GM18868 (cell line): Measurements from ENCODE around the gene MBNL1.

ENCODE experiments used
- ATAC-seq: cut with Tn5 transposase; IDR thresholded peaks from one replicate; pipeline ENCODE4 v1.9.1; 2021; ENCODE audit warnings: mild to moderate bottlenecking, moderate library complexity; ENCODE audit not compliant: unreplicated experiment

Gene MBNL1

DNA sequence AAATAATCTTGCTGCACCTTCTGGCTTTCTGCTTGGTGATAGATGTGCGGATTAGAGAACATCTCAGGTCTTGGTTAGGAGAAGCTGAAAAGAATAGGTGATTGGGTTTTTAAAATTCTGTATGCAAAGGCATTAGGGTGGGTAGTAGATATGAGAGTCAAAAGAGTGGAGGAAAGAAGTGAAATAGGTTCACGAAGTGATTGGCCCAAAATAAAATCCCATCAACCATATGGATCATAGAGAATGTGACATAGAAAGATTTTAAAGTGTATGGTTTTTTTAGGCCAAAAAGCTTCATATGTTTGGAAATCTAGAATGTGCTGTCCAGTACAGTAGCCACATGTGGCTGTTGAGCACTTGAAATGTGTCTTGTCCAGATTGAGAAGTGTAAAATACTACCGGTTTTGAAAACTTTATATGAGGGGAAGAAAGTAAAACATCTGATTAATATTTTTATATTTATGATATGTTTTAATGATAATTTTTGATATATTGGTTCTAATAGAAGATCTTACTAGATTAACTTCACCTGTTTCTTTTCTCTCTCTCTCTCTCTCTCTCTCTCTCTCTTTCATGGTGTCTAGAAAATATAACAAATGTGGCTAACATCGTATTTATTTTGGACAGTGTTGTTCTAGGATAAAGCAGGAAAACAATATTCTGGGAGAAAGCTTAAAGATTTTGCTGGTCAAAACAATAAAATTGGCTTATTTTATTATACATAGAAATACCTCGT is 2.9 kb downstream of the MBNL1 start:
- no peak for ATAC-seq

DNA sequence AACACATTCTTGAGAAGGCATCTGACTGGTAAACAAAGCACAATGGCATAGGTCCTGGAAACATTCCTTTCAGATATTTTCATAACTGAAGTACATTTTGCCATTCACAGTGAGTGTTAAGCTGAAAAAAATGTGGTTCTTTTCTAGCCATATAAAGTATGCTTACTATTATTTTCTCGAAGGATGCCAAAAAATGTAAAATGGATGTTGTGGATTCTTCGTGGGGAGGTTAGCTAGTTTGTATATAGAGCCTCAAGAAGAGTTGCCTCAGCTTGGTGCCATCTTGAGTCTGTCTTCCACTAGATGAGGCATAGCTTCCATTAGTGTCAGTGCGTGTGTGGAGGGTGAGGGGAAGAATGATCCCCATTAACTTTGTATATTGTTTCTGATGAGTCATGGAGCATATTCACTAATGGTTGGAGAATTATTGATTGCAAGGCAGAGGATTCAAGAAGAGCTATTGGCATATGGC is 4.1 kb downstream of the MBNL1 start:
- ATAC-seq = no peak

DNA sequence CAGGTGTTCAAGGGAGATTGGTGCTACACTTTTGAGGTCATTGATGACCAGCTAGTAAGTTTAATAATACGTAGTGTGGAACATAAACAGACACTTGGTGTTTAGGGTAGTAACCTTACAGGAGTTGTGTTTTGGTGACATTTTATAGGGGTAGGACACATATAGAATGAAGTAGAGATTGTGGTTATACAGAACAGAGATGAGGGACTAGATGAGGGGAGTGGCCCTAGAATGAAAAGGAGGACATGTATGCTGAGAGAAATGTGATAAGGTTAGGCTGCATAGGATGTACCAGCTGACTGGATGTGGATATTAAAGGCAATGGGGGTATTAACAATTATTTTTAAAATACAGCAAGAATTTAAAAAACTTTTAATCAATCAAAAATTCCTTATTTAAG is 8.0 kb downstream of the MBNL1 start:
- ATAC-seq = no peak

DNA sequence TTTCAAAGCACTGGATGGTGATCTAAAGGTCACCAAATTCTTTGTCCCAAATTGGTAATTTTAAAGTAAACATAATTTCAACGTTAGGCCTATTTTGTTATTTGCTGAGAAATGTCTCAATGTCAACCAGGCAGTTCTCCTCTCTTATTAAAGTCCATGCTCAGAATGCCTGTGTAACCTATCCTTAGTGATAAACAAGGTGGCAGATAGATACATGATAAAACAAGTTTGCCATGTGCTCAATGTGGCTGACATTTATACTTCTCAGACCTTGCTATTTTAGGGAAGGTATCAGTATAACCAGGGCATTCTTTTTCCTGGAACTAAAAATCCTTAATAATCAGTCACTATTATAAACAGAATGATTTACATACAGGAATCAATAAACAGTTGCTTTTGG is 8.5 kb downstream of the MBNL1 start:
- no peak for ATAC-seq

DNA sequence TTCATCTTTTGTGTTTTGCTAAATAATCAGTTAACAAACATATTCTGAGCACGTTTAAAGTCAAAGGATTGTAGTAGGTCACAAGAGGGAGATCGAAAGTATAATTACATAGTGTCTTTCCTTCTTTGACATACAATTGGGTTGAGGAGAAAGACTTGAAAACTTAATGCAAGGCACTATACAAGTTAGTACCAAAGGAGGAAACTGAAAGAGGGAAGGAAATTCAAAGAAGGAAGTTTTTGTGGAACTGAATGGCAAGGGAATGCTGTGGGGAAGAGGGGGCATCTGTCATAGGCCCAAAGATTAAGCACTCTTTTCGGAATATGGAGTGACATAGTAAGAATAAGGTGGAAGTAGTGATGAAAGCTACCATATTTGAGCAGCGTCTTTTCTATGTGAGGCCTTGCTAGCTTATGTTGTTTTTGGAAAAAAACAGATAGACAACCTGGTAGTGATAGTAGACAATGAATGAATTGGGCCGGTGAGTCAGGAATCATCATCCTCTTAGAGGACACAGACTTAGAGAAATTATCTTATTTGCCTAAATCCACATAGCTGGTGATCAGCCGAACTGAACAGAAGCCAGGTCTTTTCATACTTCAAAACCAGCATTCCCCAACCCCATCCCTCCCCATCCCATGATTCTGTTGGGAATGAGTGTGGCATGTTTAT is 10.2 kb downstream of the MBNL1 start:
- ATAC-seq = no peak

DNA sequence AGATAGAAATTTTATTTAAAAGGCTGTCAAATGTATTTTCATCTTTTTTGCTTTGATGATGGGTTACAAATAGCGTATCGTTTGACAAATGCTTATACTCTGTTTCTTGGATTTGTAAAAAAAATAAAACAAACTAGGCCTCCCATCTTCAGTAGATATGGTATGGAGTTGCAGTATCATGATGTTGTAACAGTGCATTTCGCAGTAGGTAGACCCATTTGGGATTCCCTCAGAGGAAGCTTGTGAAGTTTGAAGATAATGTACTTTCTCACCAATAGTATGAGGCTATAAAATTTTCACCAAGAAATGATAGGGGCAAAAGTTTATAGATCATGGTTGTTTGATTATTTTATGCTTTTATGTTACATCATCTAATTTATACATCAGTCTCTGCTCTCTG is 10.8 kb downstream of the MBNL1 start:
- ATAC-seq = no peak

DNA sequence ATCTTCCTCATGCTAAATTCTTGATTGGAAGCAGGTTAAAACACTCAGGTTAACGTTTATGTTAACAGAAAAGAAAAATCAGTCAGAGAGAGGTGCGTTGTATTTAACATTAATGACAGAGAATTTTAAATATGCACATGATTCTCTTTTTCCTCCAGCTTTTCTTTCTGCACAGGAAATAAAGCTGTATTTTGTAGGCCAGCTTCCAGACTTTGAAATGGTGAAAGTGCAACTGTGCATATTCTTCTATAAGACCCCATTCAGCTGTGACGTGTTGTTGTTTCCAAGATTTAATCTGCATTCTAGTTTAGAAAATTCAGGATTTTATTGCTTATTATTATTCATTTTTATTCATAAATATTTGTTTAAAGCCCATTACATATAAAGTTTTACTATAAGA is 11.8 kb downstream of the MBNL1 start:
- no peak for ATAC-seq

DNA sequence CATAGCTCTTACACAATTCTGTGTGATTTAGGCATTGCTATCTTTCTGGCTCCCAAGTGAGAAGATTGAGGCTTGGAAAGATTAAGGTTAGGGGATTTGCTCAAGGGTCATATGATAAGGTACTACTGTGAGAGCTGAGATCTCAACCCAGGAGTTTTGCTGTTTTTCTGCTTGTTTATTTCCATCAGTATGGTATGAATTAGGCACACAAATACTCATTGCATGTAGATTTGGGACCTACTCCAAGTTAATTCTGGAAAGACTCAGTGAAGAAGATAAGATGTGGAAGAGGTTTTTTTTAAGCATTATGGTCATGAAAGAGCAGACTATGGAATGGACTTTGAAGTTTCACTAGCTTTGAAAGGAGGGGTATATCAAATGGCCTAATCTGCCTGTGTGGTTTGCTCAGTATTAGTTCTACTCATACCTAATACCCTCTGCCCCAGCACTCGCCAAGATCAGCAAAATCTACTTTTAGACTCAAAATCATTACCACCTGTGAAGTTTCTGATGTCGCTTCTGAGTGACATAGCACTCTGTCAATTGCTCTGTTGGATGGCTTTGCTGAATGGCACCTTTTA is 12.5 kb downstream of the MBNL1 start:
- peak; percentile 77 for ATAC-seq

DNA sequence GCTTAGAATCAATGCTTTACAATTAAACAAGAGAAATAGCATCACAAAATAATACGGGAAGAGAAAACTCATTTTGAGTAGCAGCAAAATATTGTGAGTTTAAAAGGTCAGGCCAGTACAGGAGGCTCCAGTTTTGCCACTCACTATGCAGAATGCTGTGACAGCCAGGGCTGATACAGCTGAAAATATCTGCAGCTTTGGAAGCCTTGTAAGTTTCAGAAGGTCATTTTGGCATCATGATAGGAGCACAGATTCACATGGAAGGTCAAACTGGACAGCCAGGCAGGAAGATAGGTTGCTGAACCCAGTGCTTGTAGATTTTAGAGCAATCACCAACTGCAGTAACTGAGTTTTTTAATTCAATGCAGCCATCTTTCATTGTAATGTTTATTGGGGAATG is 14.1 kb downstream of the MBNL1 start:
- ATAC-seq = no peak

DNA sequence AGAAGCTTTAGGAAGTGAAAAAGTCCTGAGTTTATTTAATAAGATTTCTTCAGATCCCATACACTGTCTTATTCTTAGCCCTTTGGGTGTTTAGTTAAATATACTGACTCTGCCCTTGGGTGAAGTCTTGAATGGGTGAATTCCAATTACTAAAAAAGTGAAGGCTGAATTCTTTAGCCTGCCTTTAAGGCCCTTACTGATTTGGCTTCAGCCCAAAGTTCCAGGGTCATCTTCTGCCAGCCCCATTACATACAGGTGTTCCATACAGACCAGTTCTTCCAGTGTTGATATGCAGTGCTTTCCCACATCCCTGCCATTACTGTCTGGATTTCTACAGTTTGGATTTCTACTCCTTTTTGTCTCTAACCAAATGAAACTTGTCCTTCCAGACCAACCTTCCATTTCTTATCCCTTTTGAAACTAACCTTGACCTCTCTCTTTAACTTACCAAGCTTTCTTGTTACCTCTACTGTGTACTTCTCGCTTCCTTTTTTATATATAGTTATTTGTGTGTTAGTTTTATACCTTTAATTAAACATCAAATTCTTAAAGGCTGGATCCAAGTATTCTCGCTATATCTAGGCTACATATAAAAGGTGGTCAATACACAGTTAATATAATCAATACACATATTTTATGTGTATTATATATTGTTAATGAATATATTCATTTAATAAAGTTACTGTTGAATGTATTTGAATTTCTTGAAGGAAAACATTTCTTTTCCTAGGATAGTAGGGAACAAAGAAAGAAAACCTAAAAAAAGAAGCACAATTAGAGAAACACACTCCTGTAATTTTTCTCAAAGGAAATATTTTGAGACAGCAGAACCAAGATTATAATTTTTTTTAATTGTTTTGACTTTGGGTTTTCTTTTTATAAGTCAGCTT is 15.0 kb downstream of the MBNL1 start:
- ATAC-seq = peak; percentile 42

DNA sequence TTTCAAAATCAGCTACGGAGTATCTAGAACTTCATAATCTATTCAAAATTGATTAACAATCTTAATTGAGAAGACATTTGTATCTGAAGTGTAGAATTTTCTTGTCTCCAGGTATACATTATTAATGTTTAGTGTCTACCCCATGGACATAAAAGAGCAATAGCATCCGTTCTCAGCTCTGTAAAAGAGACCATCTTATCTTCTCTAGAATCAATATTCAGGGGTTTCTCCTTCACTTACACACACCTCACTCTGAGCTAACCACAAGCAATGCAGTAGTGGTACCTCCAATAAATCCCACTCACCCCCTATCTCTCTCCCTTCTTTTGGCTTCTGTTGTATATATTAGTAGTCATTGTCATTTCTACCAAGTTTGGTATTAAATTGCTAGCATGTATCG is 16.2 kb downstream of the MBNL1 start:
- peak; percentile 24 for ATAC-seq

DNA sequence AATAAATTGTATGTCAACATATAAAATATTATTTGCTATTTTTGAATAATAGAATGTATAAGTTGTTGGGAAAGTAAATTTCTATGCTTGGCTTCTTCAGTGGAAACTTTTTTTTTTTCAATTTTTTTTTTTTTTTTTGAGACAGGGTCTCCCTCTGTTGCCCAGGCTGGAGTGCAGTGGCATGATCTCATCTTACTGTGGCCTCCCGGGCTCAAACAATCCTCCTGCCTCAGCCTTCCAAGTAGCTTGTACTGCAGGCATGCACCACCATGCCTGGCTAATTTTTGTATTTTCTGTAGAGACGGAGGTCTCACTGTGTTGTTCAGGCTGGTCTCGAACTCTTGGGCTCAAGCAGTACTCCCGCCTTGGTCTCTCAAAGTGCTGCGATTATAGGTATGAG is 16.8 kb downstream of the MBNL1 start:
- no peak for ATAC-seq

DNA sequence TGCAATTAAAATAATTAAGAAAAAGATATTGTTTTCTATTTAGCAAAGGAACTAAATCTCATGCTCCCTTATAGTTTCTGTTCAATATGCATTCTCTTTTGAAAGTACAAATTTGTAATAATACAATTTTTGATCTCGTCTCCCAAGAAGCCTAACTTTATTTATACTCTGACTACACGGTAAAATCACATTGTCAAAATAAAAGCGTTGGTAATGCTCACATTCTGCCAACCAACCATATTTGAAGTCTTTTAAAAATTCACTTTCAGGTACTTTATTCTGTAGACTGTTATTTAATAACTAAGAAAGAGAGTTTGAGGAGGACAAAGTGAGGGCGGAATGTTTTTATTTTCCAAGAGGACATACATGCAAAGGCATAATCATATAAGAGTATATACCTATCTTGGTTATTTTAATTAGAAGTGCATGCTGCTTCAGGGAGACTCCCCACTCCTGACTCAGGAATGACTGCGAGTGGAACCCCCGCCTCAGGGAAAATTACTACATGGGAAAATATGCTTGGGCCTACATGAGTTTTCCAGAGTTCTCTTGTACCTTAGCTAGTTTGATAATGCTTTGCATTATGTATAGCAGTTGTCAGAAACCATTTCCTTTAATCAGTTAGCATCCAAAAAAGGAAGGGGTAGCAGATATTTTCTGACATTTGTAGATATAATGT is 19.3 kb downstream of the MBNL1 start:
- no peak for ATAC-seq

DNA sequence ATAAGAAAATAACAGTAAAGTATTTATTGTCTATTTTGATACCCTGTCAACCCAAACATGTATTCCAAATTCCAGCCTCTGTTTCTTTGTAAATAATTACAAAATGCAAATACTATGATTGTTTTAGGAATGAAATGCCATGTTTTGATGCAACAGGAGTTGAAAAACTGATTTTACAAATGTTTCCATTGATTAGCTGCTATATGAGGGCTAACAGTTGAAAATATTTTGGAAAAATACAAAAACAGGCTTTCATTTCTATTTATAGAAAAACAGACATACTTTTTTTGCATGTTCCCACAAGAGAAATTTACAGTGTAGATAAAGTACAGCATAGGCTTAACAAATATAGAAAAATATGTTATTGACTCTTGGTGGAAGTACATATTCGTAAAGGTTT is 20.0 kb downstream of the MBNL1 start:
- ATAC-seq = no peak

DNA sequence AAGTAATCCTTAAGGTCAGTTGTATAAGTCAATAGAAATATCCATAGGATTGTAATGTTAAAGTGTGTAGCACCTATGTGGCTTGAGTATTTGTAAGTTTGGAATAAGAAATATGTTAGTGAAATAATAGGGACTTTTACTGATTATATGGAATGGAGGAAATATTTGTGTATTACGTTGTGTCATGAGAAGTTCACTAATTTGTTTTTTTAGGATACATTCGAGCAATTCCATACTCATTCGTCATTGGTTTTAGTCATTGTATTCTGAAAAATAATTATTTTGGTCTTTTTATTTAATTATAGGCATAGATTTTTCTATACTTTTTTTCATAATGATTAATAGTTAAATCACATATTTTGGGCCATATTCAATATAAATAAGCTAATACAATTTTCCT is 21.0 kb downstream of the MBNL1 start:
- ATAC-seq = no peak

DNA sequence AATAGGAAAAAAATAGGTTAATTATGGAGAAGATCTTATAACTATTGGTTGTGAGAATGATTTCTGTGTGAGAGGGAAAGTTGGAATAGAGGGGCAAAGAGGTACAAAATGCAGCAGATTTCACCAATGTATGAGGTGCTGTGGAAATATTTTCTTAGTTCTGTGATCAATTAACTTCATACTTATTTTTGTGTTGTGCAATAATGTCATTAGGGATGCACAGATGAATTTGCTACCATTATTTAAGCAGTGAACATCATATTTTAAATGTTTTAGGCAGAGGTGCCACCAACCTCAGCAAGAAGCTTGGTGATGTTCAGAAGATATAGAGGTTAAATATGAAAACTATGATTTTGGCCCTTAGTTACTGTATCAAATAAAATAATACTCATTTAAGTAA is 21.6 kb downstream of the MBNL1 start:
- no peak for ATAC-seq

DNA sequence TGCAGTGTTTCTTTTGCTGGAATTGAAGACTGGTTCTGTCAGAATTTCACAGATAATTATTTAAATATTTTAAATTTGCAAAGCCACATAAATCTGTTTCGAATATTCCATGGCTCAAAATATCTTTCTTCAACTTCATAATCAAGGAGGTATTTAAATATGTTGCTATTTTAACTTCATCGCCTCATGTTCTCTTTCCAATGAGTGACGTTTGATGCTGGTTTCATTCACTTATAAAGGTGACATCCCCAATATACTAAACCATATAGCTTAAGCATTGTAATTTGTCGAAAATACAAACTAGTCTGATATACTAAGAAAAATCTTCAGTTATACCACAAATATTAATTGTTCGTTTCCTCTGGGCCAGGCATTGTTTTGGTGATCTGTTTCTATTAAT is 22.5 kb downstream of the MBNL1 start:
- ATAC-seq = no peak

DNA sequence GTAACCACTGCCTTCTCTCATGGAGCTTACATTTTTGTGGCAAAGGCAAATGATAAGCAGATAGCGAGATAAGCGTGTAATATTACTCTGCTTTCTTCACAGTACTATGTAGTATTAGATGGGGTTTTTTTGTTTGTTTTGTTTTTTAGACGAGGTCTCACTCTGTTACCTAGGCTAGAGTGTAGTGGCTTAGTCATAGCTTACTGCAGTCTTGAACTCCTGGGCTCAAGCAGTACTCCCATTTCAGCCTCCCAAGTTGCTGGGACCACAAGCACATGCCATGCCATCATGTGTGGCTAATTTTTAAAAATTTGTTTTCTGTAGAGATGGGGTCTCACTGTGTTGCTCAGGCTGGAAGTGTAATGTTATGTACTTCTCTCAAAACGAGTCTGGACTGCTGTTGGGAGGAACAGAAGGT is 22.9 kb downstream of the MBNL1 start:
- ATAC-seq = peak; percentile 56

DNA sequence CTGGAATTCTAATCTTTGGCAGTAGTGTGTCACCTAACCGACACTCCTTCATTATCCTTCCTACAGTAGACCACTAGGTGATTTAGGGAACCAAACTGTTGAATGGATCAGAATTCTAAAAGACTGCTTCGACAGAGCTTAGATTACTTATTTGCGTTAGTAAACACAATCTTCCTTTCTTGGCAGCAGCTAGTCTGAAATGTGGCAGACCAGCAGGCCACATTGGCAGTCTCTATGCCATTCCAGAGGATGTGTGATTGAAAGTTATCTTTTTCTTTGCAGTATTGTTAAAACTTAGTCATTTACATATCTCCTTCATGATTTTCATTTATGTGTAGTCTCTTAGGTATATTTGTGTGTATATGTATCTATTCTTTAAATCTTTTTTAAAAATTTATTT is 23.6 kb downstream of the MBNL1 start:
- no peak for ATAC-seq

DNA sequence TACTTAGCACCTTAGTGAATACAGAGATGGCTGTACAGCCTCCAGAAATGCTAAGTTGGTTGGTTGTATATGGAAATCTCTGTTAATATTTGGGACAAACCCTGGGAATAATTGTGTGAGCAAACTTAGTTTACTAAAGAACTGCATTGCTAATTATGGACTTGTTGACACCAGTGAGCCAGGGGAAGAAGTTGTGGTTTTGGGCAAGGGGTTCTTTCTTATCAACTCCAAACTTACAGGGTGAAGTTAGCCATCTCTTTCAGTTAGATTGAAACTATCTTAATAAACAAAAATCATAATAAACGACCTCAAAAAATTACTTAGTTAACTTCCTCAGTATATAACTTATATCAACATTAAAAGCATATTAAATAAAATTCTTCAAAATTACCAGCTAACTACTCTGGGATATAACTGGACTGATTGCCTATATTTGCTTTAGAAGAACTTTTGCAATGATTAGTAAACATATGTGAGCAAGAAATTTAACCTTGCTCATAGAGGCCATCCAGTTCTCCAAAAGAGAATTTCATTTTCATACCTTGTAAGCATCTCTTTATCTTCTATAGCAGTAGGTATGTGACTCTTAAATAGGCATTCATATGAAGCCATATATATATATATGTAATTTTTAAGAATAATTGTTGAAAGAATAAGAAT is 24.7 kb downstream of the MBNL1 start:
- ATAC-seq = no peak
